T-helper 1 cell treated with Interleukin-12 subunit alpha and Interleukin-12 subunit beta and Interleukin-4 antibody, amounts not matched to agents 30 ng/mL and 1 ng/mL, for 36 hours (primary cell): ENCODE results near the gene CADPS2. TPM values are rescaled to one million over a fixed set of nuclear protein-coding genes. Genes with fewer than 3 reads are reported as not detected.

Experiments used
- intact Hi-C: fragments of 100-400 bp; cut with micrococcal nuclease; formaldehyde crosslinking; loops from one replicate; pipeline ENCODE4 v1.15.1; 2024
- total RNA-seq: library from RNA; stranded (reverse); gene quantifications from 2 replicates; pipeline ENCODE4 v1.2.3, GENCODE V29; 2022

The CADPS2 gene
- total RNA-seq, 1 donor from 2014 or later: not detected

DNA sequence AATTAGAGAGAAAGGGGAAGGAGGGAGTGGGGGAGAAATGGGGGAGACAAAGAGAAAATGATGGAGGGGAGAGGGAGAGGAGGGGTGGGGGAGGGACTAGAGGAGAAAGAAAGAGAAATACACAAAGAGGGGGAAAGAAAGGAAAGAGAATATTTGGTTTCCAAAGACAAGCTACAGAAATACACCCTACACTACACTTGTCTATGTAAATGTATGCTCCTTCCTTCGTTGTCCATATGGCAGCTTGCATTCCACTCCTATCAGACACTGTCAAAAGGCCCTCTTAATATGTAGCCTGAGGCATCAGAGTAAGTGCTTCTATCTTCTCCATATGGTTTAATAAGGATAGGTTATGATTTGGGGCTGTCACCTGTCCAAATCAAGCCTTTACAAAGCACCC is 488.9 kb downstream of the CADPS2 start:
- intact Hi-C loops: no loop called here

DNA sequence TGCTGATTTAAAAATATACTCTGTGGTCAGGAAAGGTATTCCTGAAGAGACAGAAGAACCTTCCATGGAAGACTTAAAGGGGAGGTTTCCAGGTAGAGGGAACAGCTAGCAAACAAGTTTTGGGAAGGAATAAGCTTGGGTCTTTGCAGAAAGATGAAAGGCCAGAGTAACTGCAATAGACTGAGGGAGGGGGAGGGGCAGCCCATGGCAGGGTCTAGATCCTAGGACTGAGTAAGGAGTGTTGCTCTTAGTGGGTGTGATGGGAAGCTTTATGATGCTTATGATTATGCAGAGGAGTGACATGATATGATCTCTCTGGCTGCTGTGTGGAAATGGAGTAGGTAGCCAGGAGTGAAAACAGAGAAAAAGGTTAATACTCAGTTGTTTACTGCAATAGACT is 491.7 kb downstream of the CADPS2 start:
- intact Hi-C loops: no loop called here

GRCh38 chr7:122384528-122384927 is 501.7 kb downstream of the CADPS2 start:
- intact Hi-C loops: no loop called here

- intact Hi-C loops: no loop called here
Observed at GRCh38 chr7:122383934-122384333, 502.3 kb downstream of the CADPS2 start.

GRCh38 chr7:122380992-122381391 is 505.3 kb downstream of the CADPS2 start:
- intact Hi-C loops: no loop called here

DNA sequence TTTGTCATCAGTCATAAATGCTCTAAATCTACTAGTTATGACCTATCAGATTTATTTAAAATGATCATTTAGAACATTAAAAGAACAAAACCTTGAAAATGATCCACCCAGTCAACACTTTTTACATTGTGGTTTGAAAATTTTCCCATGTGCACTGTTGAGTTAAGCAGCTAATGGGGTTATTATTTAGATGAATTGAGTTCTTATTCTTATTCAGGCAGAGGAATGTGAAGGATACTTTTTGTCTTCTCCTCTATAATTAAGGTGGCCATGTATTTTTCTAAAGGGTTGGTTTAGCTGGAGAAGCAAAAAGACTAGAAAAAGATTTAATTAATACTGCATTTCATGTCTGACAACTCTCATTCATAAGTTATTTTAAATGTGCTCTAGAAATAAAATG is 506.8 kb downstream of the CADPS2 start:
- intact Hi-C loops: no loop called here

GRCh38 chr7:122369756-122370155 is 516.5 kb downstream of the CADPS2 start:
- intact Hi-C loops: no loop called here

- intact Hi-C loops: no loop called here
Observed at GRCh38 chr7:122364761-122365280, 521.4 kb downstream of the CADPS2 start.

DNA sequence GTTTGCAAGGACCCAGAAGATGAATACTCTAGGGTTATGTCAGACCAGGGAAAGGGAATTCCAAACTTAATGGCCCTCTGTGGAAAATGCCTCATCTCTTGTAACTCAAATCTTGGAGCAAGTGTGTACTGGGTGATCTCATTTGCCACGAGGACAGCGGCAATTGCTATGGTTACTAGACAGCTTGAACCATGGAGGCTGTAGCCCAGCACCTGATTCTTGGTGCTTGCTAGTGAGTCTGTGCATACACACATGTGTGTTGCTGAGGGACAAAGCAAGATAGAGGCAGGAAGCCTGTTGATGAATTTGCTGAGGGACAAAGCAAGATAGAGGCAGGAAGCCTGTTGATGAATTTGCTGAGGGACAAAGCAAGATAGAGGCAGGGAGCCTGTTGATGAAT is 523.1 kb downstream of the CADPS2 start:
- intact Hi-C loops: no loop called here

GRCh38 chr7:122362473-122362872 is 523.8 kb downstream of the CADPS2 start:
- intact Hi-C loops: no loop called here

DNA sequence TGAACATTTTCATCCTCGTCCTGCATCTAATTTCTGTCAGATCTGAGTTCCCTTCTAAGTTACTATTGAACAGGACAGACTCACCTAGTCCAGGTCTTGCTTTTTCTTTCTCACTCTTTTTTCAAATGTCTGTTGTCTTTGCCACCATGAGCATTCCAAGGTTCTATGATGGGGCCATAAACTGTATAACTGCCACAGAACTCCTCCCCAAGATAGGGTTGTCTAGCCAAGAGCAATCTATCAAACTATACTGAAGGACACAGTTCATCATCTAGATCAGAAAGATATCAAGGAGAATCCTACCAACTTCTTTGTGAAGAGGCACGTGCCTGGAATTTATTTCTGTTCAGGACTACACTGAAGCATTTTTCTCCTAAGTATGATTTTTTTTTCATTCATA is 531.6 kb downstream of the CADPS2 start:
- intact Hi-C loops: no loop called here

DNA sequence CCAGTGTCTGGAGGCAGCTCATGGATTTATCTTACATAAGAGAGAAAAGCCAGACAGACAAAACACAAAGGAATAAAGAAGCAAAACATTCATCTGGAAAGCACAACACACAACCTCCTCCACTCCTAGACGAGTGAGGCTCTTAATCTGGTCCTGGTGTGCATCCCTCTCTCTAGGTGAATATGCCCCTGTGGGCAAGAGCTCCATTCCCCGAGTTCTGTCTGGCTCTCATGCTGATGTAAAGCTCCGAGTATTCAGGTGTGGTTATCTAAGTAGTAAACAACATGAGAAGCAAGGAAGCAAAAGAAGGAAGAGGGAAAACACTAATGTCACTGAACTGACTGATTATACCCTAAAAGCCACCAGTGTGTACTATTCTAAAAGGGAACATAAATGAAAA is 533.8 kb downstream of the CADPS2 start:
- intact Hi-C loops: no loop called here

DNA sequence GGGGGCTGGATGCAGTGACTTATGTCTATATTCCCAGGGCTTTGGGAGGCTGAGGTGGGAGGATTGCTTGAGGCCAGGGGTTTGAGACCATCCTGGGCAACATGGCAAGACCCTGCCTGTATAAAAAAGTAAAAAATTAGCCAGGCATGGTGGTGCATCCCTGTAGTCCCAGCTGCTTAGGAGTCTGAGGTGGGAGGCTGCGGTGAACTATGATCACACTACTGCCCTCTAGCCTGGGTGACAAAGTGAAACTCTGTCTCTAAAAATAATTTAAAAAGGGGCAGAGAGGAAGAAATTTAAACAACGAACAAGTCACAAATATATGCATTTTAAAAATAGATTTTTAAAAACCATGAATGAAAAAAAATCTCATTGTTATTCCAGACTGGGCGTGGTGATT is 535.6 kb downstream of the CADPS2 start:
- intact Hi-C loops: no loop called here

GRCh38 chr7:122344303-122344620 is 542.0 kb downstream of the CADPS2 start:
- intact Hi-C loops: no loop called here

DNA sequence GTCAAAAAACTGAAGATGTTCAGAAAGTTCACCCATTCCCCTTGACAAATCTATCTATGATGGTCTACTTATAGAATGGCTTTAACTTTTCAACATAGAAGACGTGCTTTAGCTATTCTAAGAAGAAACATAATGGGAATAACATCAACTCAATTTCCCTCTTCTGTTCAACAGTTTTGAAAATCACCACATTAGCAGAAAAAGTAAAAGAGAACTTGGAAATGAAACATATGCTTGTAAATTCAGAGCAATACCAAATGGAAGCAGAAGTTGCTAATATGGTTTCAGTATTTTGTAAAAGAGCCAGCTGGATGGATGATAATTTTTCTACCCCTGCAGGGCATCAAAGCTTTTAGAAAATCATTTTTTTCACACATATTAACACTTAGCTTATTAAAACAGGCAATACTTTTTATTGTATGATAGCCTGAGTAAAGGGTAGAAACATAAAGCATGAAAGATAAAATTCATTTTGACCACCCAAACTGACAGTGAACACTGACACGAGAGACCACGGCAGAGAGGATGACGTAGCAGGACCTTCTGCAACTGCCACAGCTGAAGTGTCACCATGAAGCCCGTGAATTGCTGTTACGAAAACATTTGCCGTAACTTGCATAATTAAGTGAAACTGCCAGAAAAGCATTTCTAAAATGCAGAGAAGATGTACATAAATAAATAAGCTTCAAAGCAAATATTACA is 542.5 kb downstream of the CADPS2 start:
- intact Hi-C loops: no loop called here

- intact Hi-C loops: no loop called here
Observed at GRCh38 chr7:122340427-122340826, 545.8 kb downstream of the CADPS2 start.

GRCh38 chr7:122339145-122339904 is 546.9 kb downstream of the CADPS2 start:
- intact Hi-C loops: no loop called here

DNA sequence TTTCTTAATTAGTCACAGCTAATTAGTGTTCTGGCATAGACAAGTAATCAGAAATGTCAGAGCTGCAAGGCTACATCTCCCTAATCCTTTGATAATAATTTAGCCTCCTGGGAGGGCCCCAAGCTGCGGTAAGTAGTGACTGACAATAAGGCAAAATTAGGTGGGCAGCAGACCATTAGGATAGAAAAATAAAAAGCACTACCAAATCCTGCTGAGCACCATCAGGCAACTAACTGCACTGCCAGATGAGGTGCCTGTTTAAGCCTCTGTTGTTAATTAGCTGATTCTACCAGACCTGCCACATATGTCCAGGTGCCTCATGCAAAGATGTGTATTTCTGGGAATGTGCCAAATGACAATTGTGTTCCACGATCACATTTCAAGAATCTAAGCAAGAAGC is 549.2 kb downstream of the CADPS2 start:
- intact Hi-C loops: no loop called here

GRCh38 chr7:122329145-122329802 is 557.0 kb downstream of the CADPS2 start:
- intact Hi-C loops: no loop called here

- intact Hi-C loops: no loop called here
Observed at GRCh38 chr7:122327969-122328368, 558.3 kb downstream of the CADPS2 start.

- intact Hi-C loops: no loop called here
Observed at GRCh38 chr7:122316467-122317388, 569.5 kb downstream of the CADPS2 start.
